ENCODE data around the gene TMEM132D.

- TF ChIP-seq POLR2A (IDR thresholded peaks at IDR 0.05; ENCODE audit: low read depth, low read length): no peak
- TF ChIP-seq CTCF (IDR thresholded peaks at IDR 0.05; ENCODE audit: extremely low read depth in 1 of 2, insufficient read depth in 1 of 2, low read depth in 1 of 2, low read length in 2 of 2): no peak
- TF ChIP-seq POLR2AphosphoS5 (IDR thresholded peaks at IDR 0.05; ENCODE audit: insufficient read depth, low read depth, low read length): no peak
- TF ChIP-seq JUN (IDR thresholded peaks at IDR 0.05; ENCODE audit: borderline replicate concordance, insufficient read depth, insufficient read length, low read depth): no peak
- TF ChIP-seq EZH2 (IDR thresholded peaks at IDR 0.05; ENCODE audit: borderline replicate concordance, low read depth, low read length, severe bottlenecking): no peak
Measured at GRCh38 chr12:129886541-129886940, 17.3 kb downstream of the TMEM132D start.
